ENCODE results near the gene TMEM14B. TPM values are rescaled to one million over a fixed set of nuclear protein-coding genes. Genes with fewer than 3 reads are reported as not detected.
"Not testable (repeated sequence)": the region's sequence is repeated elsewhere in the genome, so short reads cannot be mapped to it uniquely, and the experiment has no call there.

TMEM14B gene
- total RNA-seq, 4 donors from 2014 or later, result 34.9 to 56.7 (median 48.1) TPM

DNA sequence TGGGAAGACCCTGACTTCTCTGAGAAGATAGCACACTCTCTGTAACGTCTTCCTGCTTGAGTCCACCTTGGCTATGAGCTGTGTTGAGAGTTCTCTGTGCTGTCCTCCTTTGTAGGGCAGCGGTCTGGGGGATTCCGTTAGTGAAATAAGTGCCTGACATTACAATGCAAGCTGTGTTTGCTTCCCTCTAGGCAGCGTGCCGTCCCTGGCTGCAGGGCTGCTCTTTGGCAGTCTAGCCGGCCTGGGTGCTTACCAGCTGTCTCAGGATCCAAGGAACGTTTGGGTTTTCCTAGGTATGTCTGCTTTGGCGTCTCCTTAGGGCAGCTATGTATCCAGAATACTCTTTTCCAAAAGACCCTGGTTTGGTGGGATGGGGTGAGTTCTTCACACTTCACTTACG, 21.9 kb upstream of the TMEM14B start:
- 72 to 76% methylated on average over 9 of the region's 9 CpGs for WGBS, 2 donors
- H3K4me3 ChIP-seq (ENCODE audit: low read depth, poor library complexity, severe bottlenecking), result no peak overlapping the region
- intact Hi-C loops (cut with DNase I; ENCODE audit: low total_unique reads), result no loop called here
- DNase-seq (ENCODE audit: low spot score in 2 of 2), result peak in 1 of 2 donors; percentile 53
- TF ChIP-seq POLR2A (IDR thresholded peaks at IDR 0.05), result no peak
- TF ChIP-seq, protein P1, sequence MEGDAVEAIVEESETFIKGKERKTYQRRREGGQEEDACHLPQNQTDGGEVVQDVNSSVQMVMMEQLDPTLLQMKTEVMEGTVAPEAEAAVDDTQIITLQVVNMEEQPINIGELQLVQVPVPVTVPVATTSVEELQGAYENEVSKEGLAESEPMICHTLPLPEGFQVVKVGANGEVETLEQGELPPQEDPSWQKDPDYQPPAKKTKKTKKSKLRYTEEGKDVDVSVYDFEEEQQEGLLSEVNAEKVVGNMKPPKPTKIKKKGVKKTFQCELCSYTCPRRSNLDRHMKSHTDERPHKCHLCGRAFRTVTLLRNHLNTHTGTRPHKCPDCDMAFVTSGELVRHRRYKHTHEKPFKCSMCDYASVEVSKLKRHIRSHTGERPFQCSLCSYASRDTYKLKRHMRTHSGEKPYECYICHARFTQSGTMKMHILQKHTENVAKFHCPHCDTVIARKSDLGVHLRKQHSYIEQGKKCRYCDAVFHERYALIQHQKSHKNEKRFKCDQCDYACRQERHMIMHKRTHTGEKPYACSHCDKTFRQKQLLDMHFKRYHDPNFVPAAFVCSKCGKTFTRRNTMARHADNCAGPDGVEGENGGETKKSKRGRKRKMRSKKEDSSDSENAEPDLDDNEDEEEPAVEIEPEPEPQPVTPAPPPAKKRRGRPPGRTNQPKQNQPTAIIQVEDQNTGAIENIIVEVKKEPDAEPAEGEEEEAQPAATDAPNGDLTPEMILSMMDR (IDR thresholded peaks at IDR 0.05), result no peak

DNA sequence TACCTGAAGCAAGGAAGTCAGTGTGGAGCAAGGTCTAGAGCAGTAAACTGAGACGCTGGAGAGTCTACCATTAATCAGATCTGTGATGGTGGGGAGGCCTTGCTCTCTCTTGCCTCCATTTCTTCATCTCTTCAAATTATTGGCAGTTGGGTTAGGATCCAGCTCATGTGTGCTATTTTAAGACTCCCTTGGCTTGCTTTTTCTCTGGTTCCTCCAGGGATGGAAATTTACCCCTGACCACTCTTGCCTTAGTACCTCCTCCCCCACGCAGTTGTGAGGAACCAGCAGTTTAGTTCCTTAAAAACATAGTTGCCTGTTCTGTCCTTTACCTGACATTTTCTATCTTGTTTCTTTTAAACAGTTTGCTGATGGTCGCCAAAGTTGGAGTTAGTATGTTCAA, 17.4 kb upstream of the TMEM14B start:
- WGBS, 2 donors, result 82 to 83% methylated on average over 3 of the region's 3 CpGs
- no peak for TF ChIP-seq POLR2A (IDR thresholded peaks at IDR 0.05)
- TF ChIP-seq, protein P1 (IDR thresholded peaks at IDR 0.05), result no peak
- no peak for DNase-seq (ENCODE audit: low spot score in 2 of 2)
- no peak overlapping the region for H3K4me3 ChIP-seq (ENCODE audit: low read depth, poor library complexity, severe bottlenecking)
- intact Hi-C loops (cut with DNase I; ENCODE audit: low total_unique reads), result no loop called here

DNA sequence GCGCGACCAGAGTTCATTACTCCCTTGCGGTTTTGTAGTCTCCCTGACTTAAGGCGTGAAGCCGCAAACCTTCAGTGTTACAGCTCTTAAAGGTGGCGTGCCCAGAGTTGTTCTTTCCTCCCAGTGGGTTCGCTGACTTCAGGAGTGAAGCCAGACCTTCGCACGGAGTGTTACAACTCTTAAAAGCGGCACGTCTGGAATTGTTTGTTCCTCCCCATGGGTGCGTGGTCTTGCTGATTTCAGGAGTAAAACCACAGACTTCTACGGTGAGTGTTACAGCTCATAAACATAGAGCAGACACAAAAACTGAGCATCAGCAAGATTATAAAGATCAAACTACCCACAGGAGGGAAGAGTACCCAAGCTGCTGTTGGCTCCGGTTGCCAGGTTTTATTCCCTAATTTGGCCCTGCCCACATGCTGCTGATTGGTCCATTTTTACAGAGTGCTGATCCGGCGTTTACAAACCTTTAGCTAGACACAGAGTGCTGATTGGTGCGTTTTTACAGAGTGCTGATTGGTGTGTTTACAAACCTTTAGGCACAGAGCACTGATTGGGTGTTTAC, 14.4 kb upstream of the TMEM14B start:
- H3K4me3 ChIP-seq (ENCODE audit: low read depth, poor library complexity, severe bottlenecking), result no peak overlapping the region
- TF ChIP-seq POLR2A (IDR thresholded peaks at IDR 0.05), result no peak
- TF ChIP-seq, protein P1 (IDR thresholded peaks at IDR 0.05), result no peak
- 89 to 90% methylated on average over 17 of the region's 17 CpGs for WGBS, 2 donors
- intact Hi-C loops (cut with DNase I; ENCODE audit: low total_unique reads), result no loop called here
- DNase-seq (ENCODE audit: low spot score in 2 of 2), result peak in 1 of 2 donors; percentile 52

DNA sequence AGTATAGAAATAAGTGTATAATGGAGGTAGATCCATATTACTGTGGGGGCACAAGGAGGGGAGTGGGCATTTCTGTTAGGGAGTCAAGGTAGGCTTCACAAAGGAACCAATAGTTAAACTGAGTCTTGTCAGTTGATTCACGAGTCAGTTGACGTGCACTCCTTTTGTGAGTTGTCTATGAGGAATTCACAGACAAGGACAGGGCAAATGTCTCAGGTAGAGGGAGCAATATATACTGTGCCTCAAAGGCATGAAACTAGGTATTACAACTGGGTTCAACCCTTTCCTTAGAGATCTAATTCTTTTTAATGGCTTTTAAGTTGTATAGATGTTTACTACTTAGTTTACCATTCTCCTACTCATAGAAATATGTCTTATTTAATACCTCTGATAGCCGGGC, 13.7 kb upstream of the TMEM14B start:
- WGBS, 2 donors, result 90 to 92% methylated on average over 3 of the region's 3 CpGs
- no peak for TF ChIP-seq POLR2A (IDR thresholded peaks at IDR 0.05)
- TF ChIP-seq, protein P1 (IDR thresholded peaks at IDR 0.05), result no peak
- H3K4me3 ChIP-seq (ENCODE audit: low read depth, poor library complexity, severe bottlenecking), result no peak overlapping the region
- intact Hi-C loops (cut with DNase I; ENCODE audit: low total_unique reads), result no loop called here
- DNase-seq (ENCODE audit: low spot score in 2 of 2), result peak in 1 of 2 donors; percentile 13

DNA sequence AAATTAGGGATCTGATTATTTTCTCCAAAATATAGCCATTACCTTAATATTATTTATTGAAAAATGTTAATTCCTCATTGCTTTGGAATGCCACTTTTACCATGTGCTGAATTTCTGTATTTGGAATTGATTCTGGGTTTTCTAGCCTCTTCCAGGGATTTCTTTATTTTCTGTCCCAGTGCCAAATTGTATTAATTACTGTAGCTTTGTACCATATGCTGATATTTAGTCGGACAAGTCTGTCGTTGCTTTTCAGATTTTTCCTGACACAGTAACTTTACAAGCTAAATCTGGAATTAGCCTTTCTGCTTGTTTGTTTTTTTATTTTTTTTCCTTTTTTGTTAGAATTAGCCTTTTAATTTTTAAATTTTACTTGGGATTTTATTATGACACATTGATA, 10.9 kb upstream of the TMEM14B start:
- TF ChIP-seq, protein P1 (IDR thresholded peaks at IDR 0.05), result no peak
- TF ChIP-seq POLR2A (IDR thresholded peaks at IDR 0.05), result no peak
- no peak for DNase-seq (ENCODE audit: low spot score in 2 of 2)
- 36 to 54% methylated on average over 2 of the region's 2 CpGs for WGBS, 2 donors
- intact Hi-C loops (cut with DNase I; ENCODE audit: low total_unique reads), result no loop called here
- H3K4me3 ChIP-seq (ENCODE audit: low read depth, poor library complexity, severe bottlenecking), result no peak overlapping the region

DNA sequence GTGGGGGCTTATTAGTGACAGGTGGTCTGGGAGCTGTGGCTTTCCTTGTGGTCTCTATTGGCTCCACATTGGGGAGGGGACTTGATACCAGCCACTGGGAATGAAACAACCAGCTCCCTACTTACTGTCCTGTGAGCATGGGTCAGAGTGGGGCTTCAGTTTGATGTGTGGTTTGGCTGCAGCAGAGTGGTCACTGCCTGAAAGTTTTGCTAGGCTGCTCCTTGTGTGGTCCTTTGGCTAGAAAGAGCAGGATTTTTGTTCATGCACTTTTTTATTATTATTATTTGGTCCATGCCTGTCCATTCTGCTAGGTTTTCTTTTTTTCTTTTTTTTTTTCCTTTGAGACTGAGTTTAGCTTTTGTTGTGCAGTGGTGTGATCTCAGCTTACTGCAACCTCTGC, 7.5 kb upstream of the TMEM14B start:
- DNase-seq (ENCODE audit: low spot score in 2 of 2), result no peak
- no peak overlapping the region for H3K4me3 ChIP-seq (ENCODE audit: low read depth, poor library complexity, severe bottlenecking)
- intact Hi-C loops (cut with DNase I; ENCODE audit: low total_unique reads), result no loop called here
- TF ChIP-seq POLR2A (IDR thresholded peaks at IDR 0.05), result no peak
- TF ChIP-seq, protein P1 (IDR thresholded peaks at IDR 0.05), result no peak

DNA sequence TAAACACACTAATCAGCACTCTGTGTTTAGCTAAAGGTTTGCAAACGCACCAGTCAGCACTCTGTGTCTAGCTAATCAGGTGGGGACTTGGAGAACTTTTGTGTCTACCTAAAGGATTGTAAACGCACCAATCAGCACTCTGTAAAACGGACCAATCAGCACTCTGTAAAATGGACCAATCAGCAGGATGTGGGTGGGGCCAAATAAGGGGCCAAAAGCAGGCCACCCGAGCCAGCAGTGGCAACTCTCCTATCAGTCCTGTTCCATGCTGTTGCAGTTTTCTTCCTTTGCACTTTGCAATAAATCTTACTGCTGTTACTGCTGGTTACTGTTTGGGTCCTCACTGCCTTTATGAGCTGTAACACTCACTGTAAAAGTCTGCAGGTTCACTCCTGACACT, 6.0 kb upstream of the TMEM14B start:
- 81 to 91% methylated on average over 4 of the region's 4 CpGs for WGBS, 2 donors
- DNase-seq (ENCODE audit: low spot score in 2 of 2), result peak in 1 of 2 donors; percentile 12
- intact Hi-C loops (cut with DNase I; ENCODE audit: low total_unique reads); H3K4me3 ChIP-seq (ENCODE audit: low read depth, poor library complexity, severe bottlenecking): not testable (repeated sequence)

Data from lower leg skin (tissue), 4 donors.